Bladder microvascular endothelial cell (primary cell): ENCODE data around the gene TEX13A. TPM values are rescaled to one million over a fixed set of nuclear protein-coding genes. Genes with fewer than 3 reads are reported as not detected.

Experiments used
- total RNA-seq: library from RNA; depleted of rRNA; stranded (reverse); fragments of >200 nt; gene quantifications from 2 replicates; pipeline ENCODE4 v1.2.3, GENCODE V29; 2014

The TEX13A gene
- total RNA-seq: not detected in 2 replicates

GRCh38 chrX:105220636-105221035 lies at the start of gene TEX13A:
TSS of gene TEX13A (minus strand) at chrX:105220694. CDS start at chrX:105220397, 297 bp downstream.

